CD4-positive, alpha-beta T cell treated with Interleukin-15 for 4 hours (primary cell): Measurements from ENCODE around the gene RPL7L1.
"Not testable (repeated sequence)": the region's sequence is repeated elsewhere in the genome, so short reads cannot be mapped to it uniquely, and the experiment has no call there.

Experiments used
- DNase-seq: peaks from one replicate; pipeline ENCODE4 v3.0.0-alpha.2; 2020; ENCODE audit warnings: low spot score

Gene RPL7L1

DNA sequence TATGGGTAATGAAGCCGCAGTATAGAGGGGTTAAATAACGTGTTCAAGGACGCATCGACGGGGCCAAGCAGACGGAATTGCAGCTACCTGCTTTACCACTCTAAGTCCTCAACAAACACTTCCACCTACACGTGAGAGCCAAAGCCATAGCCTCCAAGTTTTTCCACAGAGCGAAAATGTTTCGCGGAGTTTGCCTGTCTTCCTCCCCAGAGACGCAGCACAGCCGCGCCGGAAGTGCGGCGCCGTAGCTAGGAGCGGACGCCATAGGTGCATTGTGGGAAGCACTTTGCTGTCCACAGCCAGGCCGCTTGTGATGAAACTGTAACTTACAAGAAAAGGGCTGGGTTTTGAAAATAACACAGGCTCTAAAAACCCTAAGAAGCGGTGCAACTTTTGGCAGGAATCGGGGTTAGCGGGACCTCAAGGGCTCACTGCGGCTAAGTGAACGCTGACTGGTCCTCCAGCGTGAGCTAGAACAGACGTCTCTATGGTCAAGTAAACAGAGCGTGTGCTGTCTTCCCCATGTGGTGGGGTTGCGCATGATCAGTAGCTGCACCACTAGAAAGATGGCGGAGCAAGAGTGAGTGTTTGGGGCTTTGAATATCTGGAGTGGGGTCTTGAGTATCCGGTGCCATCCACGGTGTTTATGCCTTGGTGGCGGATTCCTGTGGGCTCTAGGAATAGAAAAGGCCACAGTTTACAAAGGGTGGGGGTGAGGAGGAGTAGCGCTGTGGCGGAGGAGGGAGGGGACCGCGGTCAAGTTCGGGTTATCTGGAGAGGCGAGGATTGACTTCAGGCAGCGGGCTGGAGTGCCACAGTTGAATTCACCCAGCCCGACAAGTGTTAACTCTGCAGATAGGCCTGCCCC, at the start of gene RPL7L1:
TSS of gene RPL7L1 (plus strand) at position 245 of the 868 bp plus-strand sequence. CDS start at position 540, 295 bp downstream.
- peak; percentile 88 for DNase-seq

- DNase-seq: no peak
Measured at GRCh38 chr6:42831237-42831636, 48.2 kb upstream of the RPL7L1 start.

DNA sequence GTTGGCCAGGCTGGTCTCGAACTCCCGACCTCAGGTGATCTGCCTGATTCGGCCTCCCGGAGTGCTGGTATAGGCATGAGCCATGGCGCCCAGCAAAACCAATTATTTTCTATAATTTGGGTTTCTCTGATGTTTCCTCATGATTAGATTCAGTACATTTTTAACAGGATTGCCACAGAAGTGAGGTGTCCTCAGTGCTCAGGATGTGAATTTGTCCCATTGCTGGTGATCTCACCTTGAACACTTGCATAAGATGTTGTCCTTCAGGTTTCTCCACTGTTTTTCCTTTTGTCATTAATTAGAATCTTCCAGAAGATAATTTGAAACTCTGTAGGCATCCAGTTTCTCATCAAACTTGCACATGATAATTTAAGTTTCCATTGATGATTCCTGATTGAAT, 45.4 kb upstream of the RPL7L1 start:
- no peak for DNase-seq

DNA sequence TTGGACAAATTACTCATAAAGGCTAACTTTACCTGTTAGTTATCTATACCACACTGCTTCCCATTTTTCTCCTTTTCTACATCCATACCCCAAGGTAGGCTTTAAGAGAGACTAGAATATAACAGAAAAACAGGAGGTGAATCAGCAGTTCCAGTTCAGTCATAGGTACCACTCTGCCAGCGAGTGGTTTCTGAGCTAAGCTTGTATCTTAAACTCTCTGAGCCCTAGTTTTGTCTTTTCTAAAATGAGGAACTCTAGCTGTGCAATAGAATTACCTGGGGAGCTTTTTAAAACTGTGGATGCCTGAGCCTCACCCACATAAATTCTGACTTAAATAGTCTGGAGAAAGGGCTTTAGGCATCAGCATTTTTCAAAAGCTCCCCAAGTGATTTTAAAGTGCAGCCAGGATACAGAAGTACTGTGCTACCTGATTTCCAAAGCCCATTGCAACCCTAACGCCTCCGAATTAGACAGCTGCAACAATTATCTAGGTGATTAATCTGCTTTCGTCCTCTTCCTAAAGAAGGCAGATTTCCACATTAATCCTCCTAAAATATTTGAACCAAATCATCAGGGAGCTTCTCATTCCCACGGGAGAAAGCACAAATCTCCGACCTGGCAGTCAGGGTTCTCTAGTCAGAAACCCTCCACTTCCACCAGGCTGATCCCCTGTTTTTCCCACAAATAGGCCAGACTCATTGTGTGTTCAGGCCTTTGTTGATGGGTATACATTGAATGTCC, 37.4 kb upstream of the RPL7L1 start:
- no peak for DNase-seq

DNA sequence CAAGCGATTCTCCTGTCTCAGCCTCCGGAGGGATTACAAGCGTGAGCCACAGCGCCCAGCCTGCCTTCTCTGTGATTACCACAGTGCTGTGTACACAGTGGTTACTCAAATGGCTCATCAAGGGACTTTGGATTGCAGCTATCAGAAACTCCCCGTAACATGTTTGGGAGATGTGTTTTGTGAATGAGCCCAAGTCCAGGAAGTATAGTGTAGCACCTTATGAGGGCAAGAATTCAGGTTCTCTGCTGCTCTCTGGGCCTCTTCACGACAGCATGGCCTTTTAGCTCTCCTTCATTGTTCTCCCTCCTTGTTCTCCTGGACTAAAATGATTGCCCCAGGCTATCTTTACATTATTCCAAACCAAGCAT, 34.1 kb upstream of the RPL7L1 start:
- no peak for DNase-seq

- no peak for DNase-seq
Measured at GRCh38 chr6:42846505-42846904, 32.9 kb upstream of the RPL7L1 start.

DNA sequence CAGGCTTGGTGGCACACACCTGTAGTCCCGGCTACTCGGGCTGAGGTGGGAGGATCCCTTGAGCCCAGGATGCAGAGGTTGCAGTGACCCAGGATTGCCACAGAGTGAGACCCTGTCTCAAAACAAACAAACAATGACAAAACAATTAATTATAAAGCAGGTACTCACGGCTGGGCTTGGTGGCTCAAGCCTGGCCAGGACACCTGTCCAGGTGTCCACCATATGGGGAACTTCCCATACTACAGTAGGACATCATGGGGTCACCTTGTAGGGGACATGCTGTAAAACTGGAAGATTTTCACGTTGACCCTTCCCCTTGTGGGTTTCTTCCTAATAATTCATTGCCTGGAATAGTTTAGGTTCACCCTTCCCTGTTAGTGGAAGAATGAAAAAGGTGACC, 30.7 kb upstream of the RPL7L1 start:
- no peak for DNase-seq

DNA sequence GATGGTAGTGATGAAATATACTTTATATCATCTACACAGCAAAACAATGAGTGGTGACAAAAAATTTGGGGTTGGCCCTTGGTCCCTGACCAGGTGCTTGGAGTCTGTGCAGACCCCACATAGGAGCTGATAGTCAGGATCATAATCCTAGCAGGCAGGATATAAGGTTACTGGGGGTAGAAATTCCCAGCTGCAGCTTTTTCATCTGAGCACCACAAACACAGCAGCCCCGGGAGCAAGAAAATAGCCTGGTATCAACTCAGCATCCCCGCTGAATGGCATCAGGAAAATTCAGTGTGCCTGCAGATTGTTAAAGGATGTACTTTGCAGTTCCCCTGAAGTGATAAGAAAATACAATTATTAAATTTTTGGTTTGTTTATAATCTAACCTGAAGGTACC, 27.8 kb upstream of the RPL7L1 start:
- no peak for DNase-seq

DNA sequence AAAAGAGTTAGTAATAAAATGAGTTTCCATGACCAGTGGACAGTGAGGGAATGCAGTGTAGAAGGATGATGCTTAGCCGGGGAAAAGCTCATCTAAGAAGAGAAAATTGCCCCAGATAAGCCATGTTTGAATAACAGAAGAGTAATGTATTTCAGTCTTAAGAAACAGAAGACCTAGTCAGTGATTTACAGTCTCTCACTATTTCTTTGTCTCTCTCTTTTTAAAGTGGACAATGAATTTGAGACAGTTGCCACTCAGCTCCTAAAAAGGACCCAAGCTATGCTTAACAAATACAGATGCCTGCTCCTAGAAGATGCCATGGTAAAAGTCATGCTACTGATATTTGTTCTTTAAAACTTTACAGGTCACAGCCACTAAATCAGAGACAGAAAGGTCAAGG, 19.4 kb upstream of the RPL7L1 start:
- DNase-seq: no peak

GRCh38 chr6:42860481-42860880, 18.9 kb upstream of the RPL7L1 start:
- no peak for DNase-seq

GRCh38 chr6:42864602-42865001, 14.8 kb upstream of the RPL7L1 start:
- no peak for DNase-seq

DNA sequence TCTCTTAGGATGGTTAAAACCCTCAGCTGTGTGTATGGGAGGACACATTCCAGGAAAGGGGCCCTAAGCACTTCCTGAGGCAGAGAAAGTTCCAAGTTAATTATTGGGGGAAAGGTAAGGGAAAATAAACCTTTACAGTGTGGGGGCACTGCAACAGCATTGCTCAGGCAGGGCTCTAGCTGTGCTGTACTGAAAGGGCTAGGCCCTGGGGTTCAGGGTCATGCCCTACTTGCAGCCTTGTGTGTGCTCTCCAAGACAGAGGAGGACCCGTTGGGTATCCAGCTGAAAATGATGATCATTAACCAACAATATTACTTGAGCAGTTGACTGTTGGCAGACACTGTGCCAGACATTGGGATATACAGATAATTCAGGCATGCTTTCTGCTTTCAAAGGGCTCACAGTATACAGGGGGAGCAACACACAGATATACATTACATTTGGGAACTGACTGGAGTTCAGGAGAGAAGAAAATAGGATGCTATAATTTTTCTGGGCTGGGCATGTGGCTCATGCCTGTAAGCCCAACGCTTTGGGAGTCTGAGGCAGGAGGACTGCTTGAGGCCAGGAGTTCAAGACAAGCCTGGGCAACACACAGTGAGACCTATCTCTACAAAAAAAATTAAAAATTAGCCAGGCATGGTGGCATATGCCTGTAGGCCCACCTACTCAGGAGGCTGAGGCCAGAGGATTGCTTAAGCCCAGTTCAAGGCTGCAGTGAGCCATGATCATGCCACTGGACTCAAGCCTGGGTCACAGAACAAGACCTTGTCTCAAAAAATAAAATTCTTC, 9.1 kb upstream of the RPL7L1 start:
- DNase-seq: no peak

- DNase-seq: no peak
Measured at GRCh38 chr6:42871711-42872110, 7.7 kb upstream of the RPL7L1 start.

GRCh38 chr6:42873313-42873712, 6.1 kb upstream of the RPL7L1 start:
- no peak for DNase-seq

DNA sequence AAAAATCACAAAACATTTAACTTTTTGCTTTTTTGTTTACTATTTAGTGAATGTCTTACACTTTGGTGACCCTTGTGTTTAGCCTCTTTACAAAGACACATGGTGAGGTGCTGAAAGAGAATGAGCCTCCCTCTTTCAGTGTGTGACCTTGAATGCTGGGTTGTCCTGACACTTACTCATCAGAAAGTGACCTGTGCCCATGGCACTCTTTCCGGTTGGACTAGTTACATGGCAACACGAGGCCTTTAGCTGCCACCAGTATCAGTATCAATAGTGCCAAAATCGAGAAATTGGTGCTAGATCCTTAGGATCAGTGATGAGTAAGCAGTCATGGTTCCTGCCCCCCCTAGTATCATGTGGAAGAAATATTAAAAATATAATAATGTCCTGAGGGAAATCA, 1.7 kb upstream of the RPL7L1 start:
- no peak for DNase-seq

GRCh38 chr6:42880240-42880817, 913 bp downstream of the RPL7L1 start:
- DNase-seq: not testable (repeated sequence)

DNA sequence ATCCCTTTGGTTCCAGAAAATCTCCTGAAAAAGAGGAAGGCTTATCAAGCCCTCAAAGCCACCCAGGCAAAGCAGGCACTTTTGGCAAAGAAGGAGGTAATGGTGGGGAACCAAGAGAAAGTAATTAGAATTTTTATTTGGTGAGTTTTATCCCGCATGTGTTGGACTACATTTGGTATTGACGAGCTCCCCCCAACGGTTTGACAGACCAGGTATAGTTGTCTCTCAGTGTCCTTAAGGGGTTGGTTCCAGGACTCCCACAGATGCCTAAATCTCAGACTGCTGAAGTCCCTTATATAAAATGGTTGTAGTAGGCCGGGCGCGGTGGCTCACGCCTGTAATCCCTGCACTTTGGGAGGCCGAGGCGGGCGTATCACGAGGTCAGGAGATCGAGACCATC, 1.5 kb downstream of the RPL7L1 start:
- not testable (repeated sequence) for DNase-seq

DNA sequence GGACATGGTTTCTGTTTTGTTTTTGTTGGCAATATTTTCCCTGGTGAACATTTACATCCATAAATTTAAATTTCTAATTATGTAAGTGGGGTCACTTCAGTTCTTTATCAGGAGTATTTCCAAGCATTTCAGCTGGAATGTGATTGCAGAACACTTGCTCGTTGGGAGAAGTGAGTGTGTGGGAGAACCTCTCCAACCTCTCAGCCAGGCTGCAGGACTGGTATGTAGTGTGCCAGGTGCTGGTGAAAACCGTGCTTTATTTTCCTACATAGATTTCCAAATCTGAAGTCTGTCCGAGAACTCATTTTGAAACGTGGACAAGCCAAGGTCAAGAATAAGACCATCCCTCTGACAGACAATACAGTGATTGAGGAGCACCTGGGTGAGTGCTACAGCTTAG, 6.3 kb downstream of the RPL7L1 start:
- no peak for DNase-seq

- not testable (repeated sequence) for DNase-seq
Measured at GRCh38 chr6:42888201-42888600, 8.8 kb downstream of the RPL7L1 start.

GRCh38 chr6:42889815-42890214, 10.4 kb downstream of the RPL7L1 start:
- peak; percentile 12 for DNase-seq

DNA sequence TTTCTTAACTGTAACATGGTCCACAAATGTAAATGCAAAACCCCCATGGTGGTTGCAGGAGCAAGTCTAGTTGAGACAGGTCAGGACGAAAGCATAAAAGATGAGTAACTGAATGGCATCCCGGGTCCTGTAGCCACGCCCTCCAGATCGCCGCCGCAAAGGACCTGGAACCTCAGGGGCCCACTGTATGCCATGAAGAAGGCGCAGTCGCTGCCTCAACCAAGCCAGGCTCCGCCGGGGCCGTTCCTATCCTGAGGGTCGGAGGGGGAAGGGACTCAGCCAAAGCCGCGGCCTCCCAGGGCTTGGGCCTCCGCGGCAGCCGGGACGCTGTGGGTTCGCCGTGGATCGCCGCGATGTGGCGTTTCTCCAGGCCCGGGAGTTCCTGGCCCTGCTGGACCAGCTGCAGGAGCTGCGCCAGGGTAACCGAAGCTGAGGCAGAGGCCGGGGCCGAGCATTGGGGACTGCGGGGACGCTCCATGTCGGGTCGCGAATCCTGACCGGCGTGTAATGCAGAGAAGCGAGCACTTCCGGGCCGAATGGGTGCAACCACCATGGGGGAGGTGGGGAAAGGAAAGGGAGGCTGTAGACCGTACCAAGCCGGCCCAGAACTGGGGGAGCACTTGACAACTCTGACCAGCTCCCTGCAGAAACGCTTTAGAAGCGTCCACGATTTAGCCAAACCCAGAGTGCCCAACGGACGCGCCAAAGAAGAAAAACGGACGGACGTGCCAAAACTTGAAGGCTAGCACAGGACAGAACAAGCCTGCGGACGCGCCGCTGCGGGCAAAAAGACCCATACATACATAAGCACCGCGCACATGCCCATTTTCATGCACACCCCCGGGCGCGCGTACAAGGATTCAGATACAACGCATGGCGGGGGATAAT, 11.1 kb downstream of the RPL7L1 start:
- peak; percentile 91 for DNase-seq
